Measurements from ENCODE around the gene CDH2.

DNA sequence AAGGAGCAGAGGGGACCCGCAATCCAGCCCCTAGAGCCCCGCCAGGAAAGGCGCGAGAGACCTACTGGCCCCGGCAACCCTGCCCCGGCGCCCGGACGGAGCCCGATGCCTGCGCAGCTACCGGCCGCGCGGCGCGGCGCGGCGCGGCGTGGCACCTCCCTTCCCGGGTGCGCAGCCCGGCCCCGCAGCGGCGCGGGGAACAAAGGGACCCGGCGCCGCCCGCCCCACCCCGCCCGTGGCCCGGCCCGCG is 307 bp downstream of the CDH2 start:
- TF ChIP-seq, protein P1, sequence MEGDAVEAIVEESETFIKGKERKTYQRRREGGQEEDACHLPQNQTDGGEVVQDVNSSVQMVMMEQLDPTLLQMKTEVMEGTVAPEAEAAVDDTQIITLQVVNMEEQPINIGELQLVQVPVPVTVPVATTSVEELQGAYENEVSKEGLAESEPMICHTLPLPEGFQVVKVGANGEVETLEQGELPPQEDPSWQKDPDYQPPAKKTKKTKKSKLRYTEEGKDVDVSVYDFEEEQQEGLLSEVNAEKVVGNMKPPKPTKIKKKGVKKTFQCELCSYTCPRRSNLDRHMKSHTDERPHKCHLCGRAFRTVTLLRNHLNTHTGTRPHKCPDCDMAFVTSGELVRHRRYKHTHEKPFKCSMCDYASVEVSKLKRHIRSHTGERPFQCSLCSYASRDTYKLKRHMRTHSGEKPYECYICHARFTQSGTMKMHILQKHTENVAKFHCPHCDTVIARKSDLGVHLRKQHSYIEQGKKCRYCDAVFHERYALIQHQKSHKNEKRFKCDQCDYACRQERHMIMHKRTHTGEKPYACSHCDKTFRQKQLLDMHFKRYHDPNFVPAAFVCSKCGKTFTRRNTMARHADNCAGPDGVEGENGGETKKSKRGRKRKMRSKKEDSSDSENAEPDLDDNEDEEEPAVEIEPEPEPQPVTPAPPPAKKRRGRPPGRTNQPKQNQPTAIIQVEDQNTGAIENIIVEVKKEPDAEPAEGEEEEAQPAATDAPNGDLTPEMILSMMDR (IDR thresholded peaks at IDR 0.05; ENCODE audit: low read depth, low read length): no peak
- no peak for TF ChIP-seq EZH2phosphoT487 (IDR thresholded peaks at IDR 0.05; ENCODE audit: low read depth)
